IPS DF 4.7 (cell line): Measurements from ENCODE around the gene NDUFS7.
"Not testable (repeated sequence)": the region's sequence is repeated elsewhere in the genome, so short reads cannot be mapped to it uniquely, and the experiment has no call there.

ENCODE experiments used
- DNase-seq: peaks from one replicate; pipeline ENCODE4 v3.0.0-alpha.2; 2013; ENCODE audit warnings: low spot score; ENCODE audit errors: extremely low read depth

The NDUFS7 gene

GRCh38 chr19:1431759-1432506 is 48.2 kb downstream of the NDUFS7 start:
- DNase-seq: no peak

- no peak for DNase-seq
Observed at GRCh38 chr19:1432507-1432887, 48.8 kb downstream of the NDUFS7 start.

GRCh38 chr19:1433119-1434039 is 49.7 kb downstream of the NDUFS7 start:
- no peak for DNase-seq

- DNase-seq: no peak
Observed at GRCh38 chr19:1434040-1434366, 50.3 kb downstream of the NDUFS7 start.

GRCh38 chr19:1434577-1435060 is 50.9 kb downstream of the NDUFS7 start:
- no peak for DNase-seq

- DNase-seq: no peak
Observed at GRCh38 chr19:1435378-1435989, 51.8 kb downstream of the NDUFS7 start.

- no peak for DNase-seq
Observed at GRCh38 chr19:1437609-1438008, 53.9 kb downstream of the NDUFS7 start.

- no peak for DNase-seq
Observed at GRCh38 chr19:1438035-1438932, 54.6 kb downstream of the NDUFS7 start, which contains the start of gene RPS15. Gene RPS15 (plus strand): TSS chr19:1438396. CDS start chr19:1438426, 30 bp downstream.

GRCh38 chr19:1438933-1439354 is 55.2 kb downstream of the NDUFS7 start:
- no peak for DNase-seq

GRCh38 chr19:1439525-1440417 is 56.1 kb downstream of the NDUFS7 start:
- DNase-seq: not testable (repeated sequence)

GRCh38 chr19:1440418-1440801 is 56.7 kb downstream of the NDUFS7 start:
- DNase-seq: no peak

GRCh38 chr19:1441022-1441426 is 57.3 kb downstream of the NDUFS7 start:
- no peak for DNase-seq

- DNase-seq: no peak
Observed at GRCh38 chr19:1441677-1442438, 58.2 kb downstream of the NDUFS7 start.
